Germinal center (tissue), 1 donor: ENCODE data around the gene METTL26.

ENCODE experiments used
- DNase-seq: peaks from one replicate; pipeline ENCODE4 v3.0.0; 2012; ENCODE audit warnings: mixed read lengths, low spot score

The METTL26 gene

GRCh38 chr16:674968-675883 lies 39.1 kb upstream of the METTL26 start, which contains the start of gene RHBDL1:
TSS of gene RHBDL1 (plus strand) at chr16:675671. CDS start at chr16:675791, 120 bp downstream.
- no peak for DNase-seq

- no peak for DNase-seq
These were observed 38.2 kb upstream of the METTL26 start for GRCh38 chr16:674214-674881.

GRCh38 chr16:673399-673991 lies 37.4 kb upstream of the METTL26 start:
- no peak for DNase-seq

- DNase-seq: no peak
These were observed 36.7 kb upstream of the METTL26 start for GRCh38 chr16:672851-673250.

- DNase-seq: no peak
These were observed 36.3 kb upstream of the METTL26 start for GRCh38 chr16:672371-672770.

GRCh38 chr16:671353-672131 lies 35.4 kb upstream of the METTL26 start:
- no peak for DNase-seq

GRCh38 chr16:670485-671352 lies 34.6 kb upstream of the METTL26 start:
- DNase-seq: no peak

GRCh38 chr16:669666-670065 lies 33.6 kb upstream of the METTL26 start:
- DNase-seq: no peak

- no peak for DNase-seq
These were observed 32.5 kb upstream of the METTL26 start for GRCh38 chr16:668519-669171.

- peak; percentile 81 for DNase-seq
These were observed 31.8 kb upstream of the METTL26 start, which contains the start of gene RHOT2 for GRCh38 chr16:667780-668518. TSS of gene RHOT2 (plus strand) at chr16:668132. CDS start at chr16:668200, 68 bp downstream.

GRCh38 chr16:667113-667779 lies 31.1 kb upstream of the METTL26 start:
- no peak for DNase-seq

GRCh38 chr16:666572-666971 lies 30.5 kb upstream of the METTL26 start:
- no peak for DNase-seq

- no peak for DNase-seq
These were observed 26.5 kb upstream of the METTL26 start for GRCh38 chr16:662597-662996.

GRCh38 chr16:662095-662494 lies 26.0 kb upstream of the METTL26 start:
- DNase-seq: no peak

GRCh38 chr16:661184-661821 lies 25.2 kb upstream of the METTL26 start:
- DNase-seq: no peak

- peak; percentile 91 for DNase-seq
These were observed 24.5 kb upstream of the METTL26 start for GRCh38 chr16:660459-661183.

- DNase-seq: no peak
These were observed 24.0 kb upstream of the METTL26 start for GRCh38 chr16:660132-660458.

GRCh38 chr16:659618-660017 lies 23.5 kb upstream of the METTL26 start:
- no peak for DNase-seq
